Measurements from ENCODE around the gene KDM4B. TPM values are rescaled to one million over a fixed set of nuclear protein-coding genes. Genes with fewer than 3 reads are reported as not detected.

Gene KDM4B
- total and polyA plus RNA-seq, 9 of the 15 experiments (the other 6 are each of a cell fraction or from before 2014, with no cell fraction given), result 0.21 to 29.9 (median 7.3) TPM

- TF ChIP-seq MXI1 (IDR thresholded peaks at IDR 0.05; ENCODE audit: low read depth, low read length) (no peak), POLR2G (IDR thresholded peaks at IDR 0.05; ENCODE audit: low read depth, low read length) (peak; percentile 4), U2AF2 (optimal IDR thresholded peaks at IDR 0.05; ENCODE audit: low read depth, low read length) (no peak)
These were observed 71.0 kb downstream of the KDM4B start (continued) for GRCh38 chr19:5039642-5040543.

DNA sequence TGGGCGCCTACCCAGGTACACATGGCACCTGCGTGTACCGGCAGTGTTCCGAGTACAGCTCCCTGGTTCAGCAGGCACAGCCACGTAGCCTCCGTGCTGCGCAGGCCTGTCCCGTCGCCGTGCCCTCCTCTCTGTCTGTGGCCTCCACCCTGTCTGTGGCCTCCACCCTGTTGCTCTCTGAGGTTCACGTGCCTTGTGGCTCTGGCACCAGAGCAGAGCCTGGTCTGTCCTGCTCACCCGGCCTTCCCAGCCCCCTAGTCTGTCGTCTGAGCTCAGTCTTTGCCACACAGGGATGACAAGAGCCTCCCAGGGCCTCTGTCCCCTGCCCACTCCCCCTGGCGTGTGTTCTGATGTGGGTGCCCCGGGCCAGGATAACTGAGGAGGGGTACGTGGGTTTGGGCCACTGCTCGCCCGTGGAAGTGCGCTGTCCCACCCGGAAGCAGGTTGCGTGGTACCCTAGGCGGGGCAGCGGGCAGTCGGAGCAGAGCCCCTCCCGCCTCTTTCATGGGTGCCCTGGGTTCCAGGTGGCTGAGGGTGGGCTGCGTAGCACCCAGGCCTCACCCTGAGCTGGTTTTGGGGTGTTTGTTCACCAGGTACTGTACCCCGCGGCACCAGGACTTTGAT lies 71.7 kb downstream of the KDM4B start:
- ChIA-PET CTCF (ENCODE audit: low intra/inter-chr PET ratio) (no interaction called here), POLR2A (no interaction called here)
- intact Hi-C loops (cut with micrococcal nuclease), result no loop called here
- no TSS peak for BruUV-seq (replicated peaks)
- H3K27ac ChIP-seq (ENCODE audit: extremely low read depth, low read depth, low read length), result no peak overlapping the region
- ATAC-seq (no peak), DNase-seq (ENCODE audit: extremely low read depth in 1 of 4, low spot score in 3 of 4) (no peak), FAIRE-seq (no peak)
- no peaks in the 10 kb centered on the region; the same call in 1 of the 3 replicates for H3K79me2 ChIP-seq (ENCODE audit: control insufficient read depth, insufficient read depth, low read length)
- in situ Hi-C loops (cut with MboI), result no loop called here
- no peak overlapping the region for H3K9ac ChIP-seq (ENCODE audit: insufficient read depth in 1 of 2, low read depth in 2 of 2, low read length in 2 of 2)
- no peak overlapping the region for H2AFZ ChIP-seq (ENCODE audit: low read depth, low read length)
- H3K27me3 ChIP-seq (ENCODE audit: control insufficient read depth in 2 of 2, insufficient read depth in 2 of 2, low read length in 2 of 2), result no peaks in the 10 kb centered on the region
- peaks cover 0 to 31% of the 10 kb centered on the region in 2 experiments; a peak in 2 of 5 replicates for H3K4me1 ChIP-seq (replicated peaks in 1 of 2; ENCODE audit: control insufficient read depth in 2 of 2, insufficient read depth in 2 of 2, low read length in 2 of 2)
- H3K4me3 ChIP-seq, result no peak overlapping the region
- peaks cover 36% of the 10 kb centered on the region; the same call in 2 of the 3 replicates for H3K36me3 ChIP-seq (ENCODE audit: control insufficient read depth, insufficient read depth, low read length)
- no peaks in the 10 kb centered on the region for H3K9me1 ChIP-seq (ENCODE audit: control insufficient read depth, insufficient read depth, low read length)
- WGBS (ENCODE audit: insufficient coverage, low coverage, missing lambda C conversion rate), result 91% methylated on average over 19 of the region's 28 CpGs
- H3K4me2 ChIP-seq (ENCODE audit: insufficient read depth, low read length), result no peak overlapping the region
- TF ChIP-seq NONO (IDR thresholded peaks at IDR 0.05; ENCODE audit: low read depth in 2 of 2, low read length in 1 of 2) (no peak), CBX2 (IDR thresholded peaks at IDR 0.05; ENCODE audit: insufficient read depth, low read length, poor library complexity, severe bottlenecking) (no peak)
- TF ChIP-seq, protein P1, sequence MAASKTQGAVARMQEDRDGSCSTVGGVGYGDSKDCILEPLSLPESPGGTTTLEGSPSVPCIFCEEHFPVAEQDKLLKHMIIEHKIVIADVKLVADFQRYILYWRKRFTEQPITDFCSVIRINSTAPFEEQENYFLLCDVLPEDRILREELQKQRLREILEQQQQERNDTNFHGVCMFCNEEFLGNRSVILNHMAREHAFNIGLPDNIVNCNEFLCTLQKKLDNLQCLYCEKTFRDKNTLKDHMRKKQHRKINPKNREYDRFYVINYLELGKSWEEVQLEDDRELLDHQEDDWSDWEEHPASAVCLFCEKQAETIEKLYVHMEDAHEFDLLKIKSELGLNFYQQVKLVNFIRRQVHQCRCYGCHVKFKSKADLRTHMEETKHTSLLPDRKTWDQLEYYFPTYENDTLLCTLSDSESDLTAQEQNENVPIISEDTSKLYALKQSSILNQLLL (CRISPR knock-in tag; IDR thresholded peaks at IDR 0.05; ENCODE audit: borderline replicate concordance), result no peak
- no peaks in the 10 kb centered on the region for H3K9me3 ChIP-seq (replicated peaks; ENCODE audit: control insufficient read depth, insufficient read depth, low read depth, low read length)
- H4K20me1 ChIP-seq (replicated peaks; ENCODE audit: control insufficient read depth, insufficient read depth, low read length), result no peaks in the 10 kb centered on the region; the same call in 1 of the 2 replicates
